CD4-positive, alpha-beta T cell treated with Interleukin-15 for 4 hours (primary cell): Measurements from ENCODE around the gene LITAF.
"Not testable (repeated sequence)": the region's sequence is repeated elsewhere in the genome, so short reads cannot be mapped to it uniquely, and the experiment has no call there.

Experiments used
- DNase-seq: peaks from one replicate; pipeline ENCODE4 v3.0.0-alpha.2; 2020; ENCODE audit warnings: low spot score

Gene LITAF

DNA sequence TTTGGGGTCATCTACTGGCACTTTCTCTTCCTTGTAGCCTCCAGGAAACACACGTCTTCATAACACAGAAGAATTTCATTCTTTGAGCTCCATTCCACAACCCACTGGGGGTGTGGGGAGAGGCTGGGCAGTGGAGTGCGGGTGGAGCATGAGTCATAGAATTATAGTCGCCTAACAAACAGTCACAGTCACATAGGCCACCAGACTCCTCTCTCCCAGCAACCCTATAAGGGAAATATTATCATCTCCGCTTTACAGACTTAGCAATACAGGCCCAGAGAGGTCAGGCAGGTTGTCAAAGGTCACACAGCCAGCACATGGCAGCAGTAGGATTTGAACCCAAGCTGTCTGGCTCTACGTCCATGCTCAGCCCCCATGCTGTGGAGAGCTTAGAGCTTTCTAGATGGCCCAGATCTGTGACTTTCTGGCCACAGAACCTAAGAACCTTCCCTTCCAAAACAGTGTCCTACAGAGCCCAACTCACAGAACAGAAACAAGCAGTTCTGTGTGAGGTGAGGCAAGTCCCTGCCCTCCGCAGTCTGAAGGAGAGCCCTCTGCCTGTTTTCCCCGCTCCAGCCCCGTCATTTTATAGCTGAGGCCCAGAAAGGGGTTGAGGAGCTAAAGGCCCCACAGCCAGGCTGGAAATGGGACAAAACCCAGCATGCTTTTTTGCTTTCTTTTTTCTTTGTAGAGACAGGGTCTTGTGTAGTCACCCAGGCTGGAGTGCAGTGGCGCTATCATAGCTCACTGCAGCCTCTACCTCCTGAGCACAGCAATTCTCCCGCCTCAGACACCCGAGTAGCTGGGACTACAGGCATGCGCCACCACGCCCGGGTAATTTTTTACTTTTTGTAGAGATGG, 10.7 kb upstream of the LITAF start:
- peak; percentile 20 for DNase-seq

DNA sequence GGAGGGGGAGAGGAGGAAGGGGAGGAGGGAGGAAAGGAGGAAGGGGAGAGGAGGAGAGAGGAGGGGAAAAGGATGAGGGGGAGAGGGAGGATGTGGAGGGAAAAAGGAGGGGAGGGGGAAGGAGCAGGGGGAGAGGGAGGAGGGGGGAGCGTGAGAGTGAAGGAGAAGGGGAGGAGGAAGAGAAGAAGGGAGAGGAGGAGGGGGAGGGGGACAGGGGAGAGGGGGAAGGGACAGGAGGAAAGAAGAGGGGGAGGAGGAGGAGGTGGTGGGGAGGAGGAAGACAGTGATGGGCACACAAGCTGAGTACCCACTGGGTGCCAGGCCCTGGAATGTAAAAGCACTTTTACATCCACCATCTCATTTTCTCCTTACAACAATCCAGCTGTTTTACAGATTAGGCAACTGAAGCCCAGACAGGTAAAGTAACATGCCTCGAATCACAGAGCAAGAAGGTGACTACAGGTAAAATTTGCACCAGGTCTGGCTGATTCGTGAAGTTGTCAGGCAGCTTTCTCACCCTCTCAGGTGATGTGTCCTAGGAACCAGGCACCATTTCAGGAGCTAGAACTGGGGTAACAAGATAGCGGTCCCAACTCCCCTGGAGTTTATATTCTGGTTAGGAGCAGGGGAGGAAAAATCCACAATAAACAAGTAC, 10.0 kb upstream of the LITAF start:
- no peak for DNase-seq

DNA sequence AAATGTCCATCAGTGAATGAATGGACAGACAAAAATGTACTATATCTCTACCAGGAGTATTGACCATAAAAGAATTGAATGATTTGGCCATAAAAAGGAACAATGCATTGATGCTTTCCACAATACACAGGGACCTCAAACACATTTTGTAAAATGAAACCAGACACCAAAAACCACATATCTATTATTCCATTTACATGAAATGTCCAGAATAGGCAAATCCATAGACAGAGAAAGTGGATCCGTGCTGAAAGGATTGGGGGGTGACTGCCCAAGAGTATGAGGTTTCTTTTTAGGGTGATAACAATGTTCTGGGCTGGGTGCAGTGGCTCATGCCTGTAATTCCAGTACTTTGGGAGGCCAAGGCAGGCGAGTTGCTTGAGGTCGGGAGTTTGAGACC, 6.9 kb upstream of the LITAF start:
- no peak for DNase-seq

GRCh38 chr16:11593076-11593475, 6.4 kb upstream of the LITAF start:
- DNase-seq: not testable (repeated sequence)

DNA sequence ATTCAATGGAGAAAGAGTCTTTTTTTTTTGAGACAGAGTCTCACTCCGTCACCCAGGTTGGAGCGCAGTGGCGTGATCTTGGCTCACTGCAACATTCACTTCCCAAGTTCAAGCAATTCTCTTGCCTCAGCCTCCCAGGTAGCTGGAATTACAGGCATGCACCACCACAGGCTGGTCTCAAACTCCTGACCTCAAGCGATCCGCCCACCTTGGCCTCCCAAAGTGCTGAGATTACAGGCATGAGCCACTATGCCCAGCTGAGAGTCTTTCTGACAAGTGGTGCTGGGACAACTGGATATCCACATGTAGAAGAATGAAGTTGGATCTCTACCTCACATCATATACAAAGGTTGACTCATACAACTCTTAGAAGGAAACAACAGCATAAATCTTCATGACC, 4.9 kb upstream of the LITAF start:
- not testable (repeated sequence) for DNase-seq

GRCh38 chr16:11589198-11589550, 2.5 kb upstream of the LITAF start:
- DNase-seq: no peak

- no peak for DNase-seq
These were observed 1.8 kb upstream of the LITAF start for GRCh38 chr16:11588321-11589197.

- no peak for DNase-seq
These were observed 1.0 kb upstream of the LITAF start for GRCh38 chr16:11587643-11588247.

DNA sequence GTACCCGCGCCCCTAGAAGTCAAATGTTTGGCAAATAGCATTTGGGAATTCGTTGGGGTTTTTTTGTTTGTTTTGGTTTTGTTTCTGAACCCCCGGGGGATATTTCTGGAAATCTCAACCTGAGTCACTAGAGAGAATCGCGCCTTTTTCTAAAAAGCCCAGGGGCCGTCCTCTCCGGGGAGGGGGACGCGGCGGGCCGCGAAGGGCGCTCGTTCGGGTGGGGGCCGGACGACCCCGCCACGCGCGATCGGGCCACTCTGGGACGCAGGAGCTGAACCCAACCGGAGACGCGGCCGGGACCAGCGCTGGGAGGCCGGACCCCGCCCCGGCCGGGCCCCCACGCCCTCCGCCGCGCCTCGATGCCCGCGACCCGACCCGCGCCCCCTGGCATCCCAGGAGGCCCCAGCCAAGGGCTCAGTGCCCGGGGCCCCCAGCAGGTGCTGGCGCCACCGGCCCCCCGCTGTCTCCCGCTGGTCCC, 302 bp downstream of the LITAF start:
- no peak for DNase-seq

DNA sequence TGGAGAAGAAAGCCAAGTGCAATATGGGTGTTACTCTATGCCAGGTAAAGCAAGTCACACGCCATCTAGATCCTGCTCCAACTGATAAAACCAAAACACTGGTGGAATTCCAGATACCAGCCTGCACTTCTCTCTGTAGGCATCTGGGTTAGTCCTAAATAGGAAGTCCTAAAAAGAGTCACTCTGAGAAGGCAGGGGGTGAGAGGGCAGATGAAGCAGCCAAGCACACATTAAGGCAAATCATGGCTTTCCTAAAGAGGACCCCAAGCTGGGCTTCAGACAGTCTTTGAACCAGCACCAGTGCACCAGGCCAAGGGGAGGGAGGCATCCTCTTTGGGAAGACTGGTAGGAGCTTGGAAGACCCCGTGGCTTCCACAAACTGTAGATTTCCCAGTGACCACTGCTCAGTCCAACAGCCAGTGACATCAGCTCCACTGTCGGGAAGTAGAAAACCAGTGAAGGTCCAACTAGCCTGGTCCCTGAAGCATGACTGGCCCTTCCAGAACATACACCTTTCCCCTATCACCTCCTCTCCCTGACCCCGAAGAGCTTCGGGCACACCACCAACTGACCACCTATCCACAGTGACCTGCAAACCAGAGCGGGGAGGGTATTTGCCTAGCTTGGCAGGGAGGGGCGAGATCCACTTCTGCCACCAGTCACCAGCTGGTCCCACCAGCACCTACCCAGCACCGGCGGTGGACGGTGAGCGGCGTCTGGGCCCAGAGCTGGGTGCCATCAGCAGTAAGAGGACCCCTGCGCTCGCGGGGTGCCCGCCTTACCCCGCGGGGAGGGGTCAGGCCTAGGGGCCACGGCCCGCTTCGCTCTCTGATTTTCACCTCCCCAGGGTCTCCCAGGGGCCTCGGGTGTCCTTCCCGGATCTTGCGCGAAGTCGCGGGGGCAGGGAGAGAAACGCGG, 1.0 kb downstream of the LITAF start:
- DNase-seq: no peak

DNA sequence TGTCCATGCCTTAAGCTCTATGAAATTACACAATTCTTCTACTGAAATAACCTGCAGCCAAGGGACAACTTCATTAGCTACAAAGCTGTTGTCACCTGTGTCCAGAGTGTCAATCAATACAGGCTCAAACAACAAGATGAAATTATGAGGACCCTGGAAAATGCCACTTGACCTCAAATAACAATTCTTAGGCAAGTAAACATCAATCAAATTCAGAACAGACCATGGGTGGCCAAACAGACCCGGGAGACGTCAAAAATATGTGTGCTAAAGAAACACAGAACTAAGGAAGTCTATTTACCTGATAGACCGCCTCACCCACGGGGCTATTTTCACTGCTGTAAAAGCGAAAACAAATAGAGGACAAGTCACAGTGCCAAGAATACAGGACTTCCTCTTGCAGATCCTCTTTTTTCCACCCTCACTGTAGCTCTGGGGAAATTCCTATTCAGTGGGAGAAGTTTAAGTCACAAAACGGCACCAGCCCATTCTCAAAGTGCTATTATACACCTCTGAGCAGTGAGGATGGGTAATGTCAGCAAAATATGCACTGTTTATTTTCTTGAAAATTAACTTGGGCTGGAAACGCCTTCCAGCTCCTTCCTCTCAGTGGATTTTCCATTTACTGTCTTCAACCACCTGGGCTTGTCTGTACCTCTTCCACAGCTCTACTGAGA, 2.7 kb downstream of the LITAF start:
- DNase-seq: peak; percentile 29

- DNase-seq: no peak
These were observed 3.6 kb downstream of the LITAF start for GRCh38 chr16:11583166-11583565.

DNA sequence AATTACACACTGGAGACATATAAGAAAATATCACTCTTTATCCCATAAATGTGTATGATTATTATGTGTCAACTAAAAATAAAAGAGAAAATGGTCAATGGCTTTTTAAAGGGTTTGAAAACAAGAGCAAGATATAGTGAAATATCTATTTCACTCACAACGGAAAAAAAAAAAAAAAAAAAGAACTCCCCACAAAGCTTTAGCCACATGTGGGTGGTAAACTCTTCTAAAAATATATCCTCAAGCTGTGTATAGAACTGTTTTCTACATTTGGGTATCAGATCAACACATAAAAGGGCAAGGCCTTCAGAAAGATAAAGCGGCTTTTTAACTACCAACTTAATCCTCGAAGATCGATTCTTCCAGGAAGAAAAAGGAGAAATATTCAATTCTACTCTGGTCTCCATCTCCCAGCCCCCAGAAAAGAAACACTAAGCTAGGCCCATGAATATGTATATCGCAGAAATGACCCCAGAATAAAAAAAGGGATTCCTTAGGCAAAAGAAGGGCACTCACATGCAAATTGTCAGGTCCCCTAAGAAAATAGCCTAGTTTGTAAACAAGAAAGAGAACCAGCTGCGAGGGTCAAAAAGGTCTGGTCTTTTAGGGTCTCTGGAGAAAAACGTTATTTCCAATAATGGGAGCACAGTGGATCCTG, 4.4 kb downstream of the LITAF start:
- DNase-seq: no peak

GRCh38 chr16:11581678-11582077, 5.0 kb downstream of the LITAF start:
- no peak for DNase-seq

DNA sequence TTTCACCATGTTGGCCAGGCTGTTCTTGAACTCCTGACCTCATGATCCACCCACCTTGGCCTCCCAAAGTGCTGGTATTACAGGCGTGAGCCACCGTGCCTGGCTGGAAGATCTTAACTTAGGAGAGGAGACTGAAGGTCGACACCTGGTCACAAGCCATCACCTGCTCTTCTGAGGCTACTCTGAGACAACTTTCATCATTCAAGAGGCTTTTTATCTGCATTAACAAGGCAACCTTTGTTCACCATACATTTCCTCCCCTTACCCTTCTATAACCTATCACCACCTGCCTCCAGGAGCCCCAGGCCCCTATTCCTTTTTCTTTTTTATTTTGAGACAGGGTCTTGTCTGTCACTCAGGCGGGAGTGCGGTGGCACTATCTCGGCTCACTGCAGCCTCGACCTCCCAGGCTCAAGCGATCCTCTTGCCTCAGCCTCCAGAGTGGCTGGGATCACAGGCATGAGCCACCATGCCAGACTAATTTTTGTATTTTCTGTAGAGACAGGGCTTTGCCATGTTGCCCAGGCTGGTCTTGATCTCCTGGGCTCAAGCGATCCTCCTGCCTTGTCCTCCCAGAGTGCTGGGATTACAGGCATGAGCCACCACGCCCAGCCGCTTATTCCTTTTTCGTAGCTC, 6.2 kb downstream of the LITAF start:
- no peak for DNase-seq

DNA sequence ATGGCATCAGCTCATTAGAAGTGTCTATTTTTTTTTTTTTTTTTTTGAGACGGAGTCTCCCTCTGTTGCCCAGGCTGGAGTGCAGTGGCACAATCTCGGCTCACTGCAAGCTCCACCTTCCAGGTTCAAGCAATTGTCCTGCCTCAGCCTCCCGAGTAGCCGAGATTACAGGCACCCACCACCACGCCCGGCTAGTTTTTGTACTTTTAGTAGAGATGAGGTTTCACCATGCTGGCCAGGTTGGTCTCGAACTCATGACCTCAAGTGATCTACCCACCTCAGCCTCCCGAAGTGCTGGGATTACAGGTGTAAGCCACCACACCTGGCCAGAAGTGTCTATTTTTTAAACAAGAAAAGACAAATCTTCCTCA, 9.4 kb downstream of the LITAF start:
- DNase-seq: not testable (repeated sequence)

DNA sequence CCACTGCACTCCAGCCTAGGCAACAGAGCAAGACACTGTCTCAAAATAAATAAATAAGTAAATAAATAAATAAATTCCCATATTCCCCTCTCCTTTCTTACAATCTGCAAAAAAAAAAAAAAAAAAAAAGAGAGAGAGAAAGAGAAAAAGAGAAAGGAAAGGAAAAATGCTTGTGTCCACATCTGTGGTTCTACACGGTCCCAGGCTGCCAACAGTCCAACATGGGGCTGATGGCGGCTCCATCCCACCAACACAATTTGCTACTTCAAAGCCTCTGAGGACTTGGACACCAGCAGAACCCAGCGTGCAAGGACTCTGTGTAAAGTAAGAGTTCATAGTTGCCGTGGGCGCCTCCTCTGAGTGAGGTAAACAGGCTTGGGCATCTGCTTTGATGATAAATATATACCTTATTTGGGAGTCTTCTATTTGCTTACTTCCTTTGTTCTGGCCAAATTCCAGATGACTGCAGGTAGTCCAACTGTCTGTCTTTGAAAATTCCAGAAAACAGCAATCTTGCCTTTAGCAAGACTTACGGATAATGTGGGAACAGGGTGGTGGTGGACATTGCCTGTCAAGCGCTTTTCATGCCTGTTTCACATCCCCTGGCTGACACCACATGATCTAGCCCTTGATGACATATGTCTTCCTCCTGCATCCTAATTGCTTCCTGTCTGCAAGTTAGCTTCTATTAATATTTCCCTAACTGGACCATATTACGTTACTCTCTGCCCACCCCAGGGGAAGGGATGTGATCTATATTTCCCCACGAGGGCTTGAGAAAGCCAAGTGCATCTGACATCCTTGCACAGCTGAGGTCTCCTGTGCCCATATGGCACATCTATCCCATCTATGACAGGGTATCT, 10.1 kb downstream of the LITAF start:
- DNase-seq: peak; percentile 21

DNA sequence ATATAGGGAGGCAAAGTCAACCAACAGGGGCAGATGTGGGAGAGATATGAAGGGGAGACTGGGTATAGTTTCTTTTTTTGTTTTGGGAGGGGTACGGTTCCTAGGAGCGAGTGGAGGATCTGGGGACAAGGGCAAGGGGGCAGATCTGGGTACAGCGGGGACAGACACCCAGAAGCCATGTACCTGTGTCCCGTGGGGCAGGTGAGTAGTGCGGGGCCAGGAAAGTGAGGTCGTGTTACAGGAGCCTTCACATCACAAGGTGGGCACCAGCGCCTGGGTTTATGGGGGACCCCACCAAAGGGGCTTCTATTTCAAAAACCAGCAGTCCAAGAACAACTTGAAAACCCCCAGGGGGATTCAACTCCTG, 11.5 kb downstream of the LITAF start:
- no peak for DNase-seq
